ENCODE data around the gene SSRP1.
A peak's percentile ranks its signal among the peaks of the same experiment; 100 is the strongest.

The SSRP1 gene

GRCh38 chr11:57340039-57340615 is 4.4 kb upstream of the SSRP1 start:
- TF ChIP-seq, protein P1, sequence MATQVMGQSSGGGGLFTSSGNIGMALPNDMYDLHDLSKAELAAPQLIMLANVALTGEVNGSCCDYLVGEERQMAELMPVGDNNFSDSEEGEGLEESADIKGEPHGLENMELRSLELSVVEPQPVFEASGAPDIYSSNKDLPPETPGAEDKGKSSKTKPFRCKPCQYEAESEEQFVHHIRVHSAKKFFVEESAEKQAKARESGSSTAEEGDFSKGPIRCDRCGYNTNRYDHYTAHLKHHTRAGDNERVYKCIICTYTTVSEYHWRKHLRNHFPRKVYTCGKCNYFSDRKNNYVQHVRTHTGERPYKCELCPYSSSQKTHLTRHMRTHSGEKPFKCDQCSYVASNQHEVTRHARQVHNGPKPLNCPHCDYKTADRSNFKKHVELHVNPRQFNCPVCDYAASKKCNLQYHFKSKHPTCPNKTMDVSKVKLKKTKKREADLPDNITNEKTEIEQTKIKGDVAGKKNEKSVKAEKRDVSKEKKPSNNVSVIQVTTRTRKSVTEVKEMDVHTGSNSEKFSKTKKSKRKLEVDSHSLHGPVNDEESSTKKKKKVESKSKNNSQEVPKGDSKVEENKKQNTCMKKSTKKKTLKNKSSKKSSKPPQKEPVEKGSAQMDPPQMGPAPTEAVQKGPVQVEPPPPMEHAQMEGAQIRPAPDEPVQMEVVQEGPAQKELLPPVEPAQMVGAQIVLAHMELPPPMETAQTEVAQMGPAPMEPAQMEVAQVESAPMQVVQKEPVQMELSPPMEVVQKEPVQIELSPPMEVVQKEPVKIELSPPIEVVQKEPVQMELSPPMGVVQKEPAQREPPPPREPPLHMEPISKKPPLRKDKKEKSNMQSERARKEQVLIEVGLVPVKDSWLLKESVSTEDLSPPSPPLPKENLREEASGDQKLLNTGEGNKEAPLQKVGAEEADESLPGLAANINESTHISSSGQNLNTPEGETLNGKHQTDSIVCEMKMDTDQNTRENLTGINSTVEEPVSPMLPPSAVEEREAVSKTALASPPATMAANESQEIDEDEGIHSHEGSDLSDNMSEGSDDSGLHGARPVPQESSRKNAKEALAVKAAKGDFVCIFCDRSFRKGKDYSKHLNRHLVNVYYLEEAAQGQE (IDR thresholded peaks at IDR 0.05; ENCODE audit: insufficient read depth in 1 of 2, low read depth in 2 of 2, low read length in 2 of 2) = no peak
- TF ChIP-seq FOXP2 (optimal IDR thresholded peaks at IDR 0.05; ENCODE audit: borderline replicate concordance, extremely low read depth, extremely low read length, insufficient read depth) = no peak
- no peak for TF ChIP-seq TAF1 (IDR thresholded peaks at IDR 0.05; ENCODE audit: borderline replicate concordance, insufficient read depth, low read length)
- TF ChIP-seq POLR2AphosphoS5 (IDR thresholded peaks at IDR 0.05; ENCODE audit: low read depth, low read length) = no peak
- TF ChIP-seq SIN3A (IDR thresholded peaks at IDR 0.05; ENCODE audit: borderline replicate concordance, insufficient read depth, low read length) = no peak

DNA sequence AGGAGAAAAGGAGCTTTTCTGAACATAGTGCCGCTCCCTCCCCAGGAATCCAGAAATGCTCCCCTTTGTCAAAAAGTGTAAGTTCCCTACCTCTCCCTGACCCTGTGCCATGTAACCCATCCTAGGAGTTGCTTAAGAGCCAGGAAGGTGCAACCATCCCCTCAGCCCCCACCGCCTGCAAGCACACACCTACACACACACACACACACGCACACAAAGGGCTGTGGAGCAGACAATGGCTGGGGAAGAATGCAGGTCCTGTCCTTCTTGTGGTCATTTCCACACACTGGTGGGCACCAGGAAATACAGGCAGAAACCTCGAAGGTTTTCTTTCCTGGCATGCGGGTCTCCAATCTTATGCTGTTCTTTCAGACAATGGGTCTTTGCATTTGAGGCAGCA is 3.6 kb upstream of the SSRP1 start:
- TF ChIP-seq, protein P1 (IDR thresholded peaks at IDR 0.05; ENCODE audit: insufficient read depth in 1 of 2, low read depth in 2 of 2, low read length in 2 of 2) = no peak
- TF ChIP-seq POLR2AphosphoS5 (IDR thresholded peaks at IDR 0.05; ENCODE audit: low read depth, low read length) (no peak), TAF1 (IDR thresholded peaks at IDR 0.05; ENCODE audit: borderline replicate concordance, insufficient read depth, low read length) (no peak), FOXP2 (optimal IDR thresholded peaks at IDR 0.05; ENCODE audit: borderline replicate concordance, extremely low read depth, extremely low read length, insufficient read depth) (no peak), SIN3A (IDR thresholded peaks at IDR 0.05; ENCODE audit: borderline replicate concordance, insufficient read depth, low read length) (no peak)

GRCh38 chr11:57338142-57338541 is 2.5 kb upstream of the SSRP1 start, which contains the start of gene P2RX3:
P2RX3 (plus strand) TSS chr11:57338352; CDS start chr11:57338551, 199 bp downstream.
- TF ChIP-seq SIN3A (IDR thresholded peaks at IDR 0.05; ENCODE audit: borderline replicate concordance, insufficient read depth, low read length) (no peak), TAF1 (IDR thresholded peaks at IDR 0.05; ENCODE audit: borderline replicate concordance, insufficient read depth, low read length) (no peak), FOXP2 (optimal IDR thresholded peaks at IDR 0.05; ENCODE audit: borderline replicate concordance, extremely low read depth, extremely low read length, insufficient read depth) (no peak), POLR2AphosphoS5 (IDR thresholded peaks at IDR 0.05; ENCODE audit: low read depth, low read length) (no peak)
- TF ChIP-seq, protein P1 (IDR thresholded peaks at IDR 0.05; ENCODE audit: insufficient read depth in 1 of 2, low read depth in 2 of 2, low read length in 2 of 2) = no peak

GRCh38 chr11:57336111-57336666 is 497 bp upstream of the SSRP1 start:
- TF ChIP-seq TAF1 (IDR thresholded peaks at IDR 0.05; ENCODE audit: borderline replicate concordance, insufficient read depth, low read length) (no peak), SIN3A (IDR thresholded peaks at IDR 0.05; ENCODE audit: borderline replicate concordance, insufficient read depth, low read length) (0 out of 2 replicates have a peak, but pooled peaks have one; percentile 0)

DNA sequence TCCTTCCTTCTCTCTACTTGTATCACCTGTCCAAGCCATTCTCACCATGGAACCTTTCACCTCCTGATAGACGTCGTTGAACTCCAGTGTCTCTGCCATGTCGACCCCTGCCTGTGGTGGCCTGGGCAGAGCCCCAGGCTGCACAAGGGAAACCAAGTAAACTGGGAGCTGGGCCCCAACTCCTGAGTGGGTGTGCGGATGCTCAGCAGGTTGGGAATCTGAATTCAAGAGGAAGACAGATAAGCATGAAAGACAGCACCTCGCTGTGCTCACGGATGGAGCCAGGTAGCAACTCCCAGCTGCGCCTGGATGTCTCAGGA is 709 bp downstream of the SSRP1 start:
- TF ChIP-seq, protein P1 (IDR thresholded peaks at IDR 0.05; ENCODE audit: insufficient read depth in 1 of 2, low read depth in 2 of 2, low read length in 2 of 2) = no peak
- TF ChIP-seq FOXP2 (optimal IDR thresholded peaks at IDR 0.05; ENCODE audit: borderline replicate concordance, extremely low read depth, extremely low read length, insufficient read depth) (no peak), SIN3A (IDR thresholded peaks at IDR 0.05; ENCODE audit: borderline replicate concordance, insufficient read depth, low read length) (no peak), TAF1 (IDR thresholded peaks at IDR 0.05; ENCODE audit: borderline replicate concordance, insufficient read depth, low read length) (no peak), POLR2AphosphoS5 (IDR thresholded peaks at IDR 0.05; ENCODE audit: low read depth, low read length) (no peak)

Measured in PFSK-1 (cell line).